ENCODE results near the gene SNRPB2. TPM values are rescaled to one million over a fixed set of nuclear protein-coding genes. Genes with fewer than 3 reads are reported as not detected.

The SNRPB2 gene
- total and polyA plus RNA-seq, 12 donors, result 28.8 to 49.2 (median 32.2) TPM

- WGBS, 2 donors, result 93% methylated on average over 1 of the region's 1 CpG
- H3K4me1 ChIP-seq, result no peaks in the 10 kb centered on the region
- TF ChIP-seq, protein P1, sequence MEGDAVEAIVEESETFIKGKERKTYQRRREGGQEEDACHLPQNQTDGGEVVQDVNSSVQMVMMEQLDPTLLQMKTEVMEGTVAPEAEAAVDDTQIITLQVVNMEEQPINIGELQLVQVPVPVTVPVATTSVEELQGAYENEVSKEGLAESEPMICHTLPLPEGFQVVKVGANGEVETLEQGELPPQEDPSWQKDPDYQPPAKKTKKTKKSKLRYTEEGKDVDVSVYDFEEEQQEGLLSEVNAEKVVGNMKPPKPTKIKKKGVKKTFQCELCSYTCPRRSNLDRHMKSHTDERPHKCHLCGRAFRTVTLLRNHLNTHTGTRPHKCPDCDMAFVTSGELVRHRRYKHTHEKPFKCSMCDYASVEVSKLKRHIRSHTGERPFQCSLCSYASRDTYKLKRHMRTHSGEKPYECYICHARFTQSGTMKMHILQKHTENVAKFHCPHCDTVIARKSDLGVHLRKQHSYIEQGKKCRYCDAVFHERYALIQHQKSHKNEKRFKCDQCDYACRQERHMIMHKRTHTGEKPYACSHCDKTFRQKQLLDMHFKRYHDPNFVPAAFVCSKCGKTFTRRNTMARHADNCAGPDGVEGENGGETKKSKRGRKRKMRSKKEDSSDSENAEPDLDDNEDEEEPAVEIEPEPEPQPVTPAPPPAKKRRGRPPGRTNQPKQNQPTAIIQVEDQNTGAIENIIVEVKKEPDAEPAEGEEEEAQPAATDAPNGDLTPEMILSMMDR (IDR thresholded peaks at IDR 0.05), result no peak
- H3K27me3 ChIP-seq, result no peaks in the 10 kb centered on the region
- DNase-seq (no peak), ATAC-seq (no peak)
- no peaks in the 10 kb centered on the region for H3K36me3 ChIP-seq
- no peak overlapping the region for H3K4me3 ChIP-seq
- H3K9me3 ChIP-seq, result peaks cover 0 to 17% (median 4%) of the 10 kb centered on the region in 11 donors
- H3K27ac ChIP-seq, result no peak overlapping the region
- intact Hi-C loops (cut with DNase I), result loop anchor here in 1 of 10 donors (10.0 kb wide), 1 partner anchor 63 kb away; no protein-coding TSS in a partner anchor
Measured at GRCh38 chr20:16778159-16778558, 48.3 kb downstream of the SNRPB2 start.

DNA sequence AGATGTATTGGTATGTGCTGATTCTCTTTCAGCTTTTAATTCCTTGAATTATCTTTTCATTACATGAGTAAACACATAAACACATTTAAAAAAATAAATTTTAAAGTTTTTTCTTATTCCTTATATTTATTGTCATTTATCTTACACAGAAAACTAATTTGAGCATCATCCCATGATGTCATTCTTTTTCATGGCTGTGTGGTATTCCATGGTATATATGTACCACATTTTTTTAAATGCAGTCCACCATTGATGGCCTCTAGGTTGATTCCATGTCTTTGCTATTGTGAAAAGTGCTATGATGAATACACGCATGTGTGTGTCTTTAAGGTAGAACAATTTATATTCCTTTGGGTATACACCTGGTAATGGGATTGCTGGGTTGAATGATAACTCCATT, 51.7 kb downstream of the SNRPB2 start:
- Histone ChIP-seq H3K4me1 (no peaks in the 10 kb centered on the region), H3K4me3 (no peak overlapping the region), H3K27ac (no peak overlapping the region), H3K36me3 (no peaks in the 10 kb centered on the region), H3K9me3 (peaks cover 0 to 15% (median 3%) of the 10 kb centered on the region in 11 donors), H3K27me3 (no peaks in the 10 kb centered on the region)
- 93 to 96% methylated on average over 1 of the region's 1 CpG for WGBS, 2 donors
- ATAC-seq (no peak), DNase-seq (no peak)
- TF ChIP-seq, protein P1 (IDR thresholded peaks at IDR 0.05), result no peak
- intact Hi-C loops (cut with DNase I), result no loop called here

GRCh38 chr20:16785226-16785625, 55.4 kb downstream of the SNRPB2 start:
- WGBS, 2 donors, result 63 to 71% methylated on average over 1 of the region's 1 CpG
- H3K27me3 ChIP-seq, result no peaks in the 10 kb centered on the region
- H3K36me3 ChIP-seq, result no peaks in the 10 kb centered on the region
- no peak overlapping the region for H3K4me3 ChIP-seq
- ATAC-seq (no peak), DNase-seq (no peak)
- H3K9me3 ChIP-seq, result peaks cover 0 to 27% (median 3%) of the 10 kb centered on the region in 11 donors
- intact Hi-C loops (cut with DNase I), result no loop called here
- TF ChIP-seq, protein P1 (IDR thresholded peaks at IDR 0.05), result no peak
- no peaks in the 10 kb centered on the region for H3K4me1 ChIP-seq
- H3K27ac ChIP-seq, result no peak overlapping the region

Other genes with a start within 250 kb of the SNRPB2 start
- gene KIF16B, start 156.6 kb upstream of the SNRPB2 start, total RNA-seq, result 10 to 100 TPM; 14.4 to 22.5 (median 18.2) TPM
- 10 to 100 TPM in 1 of 2 donors, 1 to 10 TPM in 1; 9.7 to 12.9 TPM for gene KIF16B, start 156.6 kb upstream of the SNRPB2 start, polyA plus RNA-seq
- not detected for gene OTOR, start 18.3 kb downstream of the SNRPB2 start, total RNA-seq
- gene OTOR, start 18.3 kb downstream of the SNRPB2 start, polyA plus RNA-seq, result not detected

Data from heart right ventricle (tissue), 16 donors.